DOHH2 (cell line): ENCODE results near the gene ITPRIPL2.

ENCODE experiments used
- H3F3A ChIP-seq: fragments of 200-600 bp; sonication (generic), shearing (Covaris generic); 2 replicates; pipeline ENCODE4 v1.6.0; 2016; ENCODE audit warnings: antibody characterized with exemption, mild to moderate bottlenecking; ENCODE audit not compliant: control insufficient read depth, insufficient read depth
- H3K27ac ChIP-seq: fragments of 200-600 bp; sonication (generic); 2 replicates; pipeline ENCODE4 v1.5.1; 2014; ENCODE audit warnings: low read depth, mild to moderate bottlenecking, low read length, moderate library complexity
- H3K27me3 ChIP-seq: fragments of 200-600 bp; sonication (generic); 2 replicates; pipeline ENCODE4 v1.6.1; 2014; ENCODE audit warnings: mild to moderate bottlenecking, low read length, mixed read lengths; ENCODE audit not compliant: control insufficient read depth
- H3K36me3 ChIP-seq: fragments of 200-600 bp; sonication (generic); 2 replicates; pipeline ENCODE4 v1.6.1; 2014; ENCODE audit warnings: mild to moderate bottlenecking, low read length, moderate library complexity, mixed read lengths; ENCODE audit not compliant: control insufficient read depth
- H3K4me1 ChIP-seq: fragments of 200-600 bp; sonication (generic); 2 replicates; pipeline ENCODE4 v1.6.1; 2014; ENCODE audit warnings: mild to moderate bottlenecking, low read length, mixed read lengths; ENCODE audit not compliant: control insufficient read depth
- H3K4me2 ChIP-seq: fragments of 200-600 bp; sonication (generic); 2 replicates; pipeline ENCODE4 v1.6.0; 2014; ENCODE audit warnings: mild to moderate bottlenecking, low read length, moderate library complexity
- H3K4me3 ChIP-seq: fragments of 200-600 bp; sonication (generic); 2 replicates; pipeline ENCODE4 v1.5.1; 2014; ENCODE audit warnings: mild to moderate bottlenecking, low read length, mixed read lengths
- H3K79me2 ChIP-seq: fragments of 200-600 bp; sonication (generic); 2 replicates; pipeline ENCODE4 v1.6.1; 2014; ENCODE audit warnings: mild to moderate bottlenecking, low read length, mixed read lengths; ENCODE audit not compliant: control insufficient read depth
- H3K9me2 ChIP-seq: fragments of 200-600 bp; sonication (generic); replicated peaks from 2 replicates; pipeline ENCODE4 v1.6.1; 2014; ENCODE audit warnings: mild to moderate bottlenecking, low read length, mixed read lengths; ENCODE audit not compliant: control insufficient read depth
- H3K9me3 ChIP-seq: fragments of 200-600 bp; sonication (generic); 2 replicates; pipeline ENCODE4 v1.6.1; 2014; ENCODE audit warnings: antibody characterized with exemption, low read length, mixed read lengths; ENCODE audit not compliant: control insufficient read depth, insufficient read depth
- H4K20me1 ChIP-seq: fragments of 200-600 bp; sonication (generic); 2 replicates; pipeline ENCODE4 v1.6.0; 2014; ENCODE audit warnings: low read depth, mild to moderate bottlenecking, antibody characterized with exemption, low read length, moderate library complexity; ENCODE audit not compliant: control insufficient read depth, insufficient read depth
- EZH2phosphoT487 ChIP-seq: fragments of 200-600 bp; sonication (generic); IDR thresholded peaks from 2 replicates; pipeline ENCODE4 v1.6.1; 2017; ENCODE audit warnings: borderline replicate concordance, mild to moderate bottlenecking, antibody characterized with exemption, low read length, moderate library complexity, mixed read lengths
- TF ChIP-seq, protein P1 (sequence below): fragments of 200-600 bp; sonication (generic); IDR thresholded peaks from one replicate; pipeline ENCODE4 v1.5.1; 2014; ENCODE audit warnings: antibody characterized with exemption, mild to moderate bottlenecking, low read depth, low read length; ENCODE audit not compliant: poor library complexity, severe bottlenecking

The ITPRIPL2 gene

DNA sequence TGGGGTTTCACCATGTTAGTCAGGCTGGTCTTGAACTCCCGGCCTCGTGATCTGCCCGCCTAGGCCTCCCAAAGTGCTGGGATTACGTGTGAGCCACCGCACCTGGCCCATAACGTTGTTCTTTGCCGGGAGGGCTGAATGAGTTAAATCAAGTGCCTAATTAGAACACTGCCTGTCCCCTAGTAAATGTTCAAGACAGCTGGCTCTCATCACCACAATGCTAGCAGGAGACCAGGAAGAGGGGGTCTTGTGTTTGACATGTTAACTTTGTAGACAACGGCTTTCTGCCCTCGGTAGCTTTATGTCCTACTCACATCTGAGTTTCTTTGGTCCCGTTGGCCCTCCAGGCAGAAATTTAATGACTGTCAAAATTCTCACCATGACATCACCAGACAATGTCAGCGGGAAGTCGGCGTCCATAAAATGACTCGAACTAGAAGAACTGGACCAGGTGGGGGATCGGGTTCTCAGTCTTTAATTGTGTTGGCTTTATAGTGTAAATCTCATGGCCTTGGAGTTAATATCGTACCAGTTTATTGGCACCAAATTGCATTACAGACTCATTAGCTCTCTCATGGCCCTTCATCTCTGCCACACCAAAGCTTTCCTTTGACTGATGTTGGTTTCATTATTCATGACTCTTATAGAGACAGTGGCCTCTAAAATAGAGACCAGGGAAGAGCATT, 11.4 kb upstream of the ITPRIPL2 start:
- no peaks in the 10 kb centered on the region for H3K27me3 ChIP-seq
- no peaks in the 10 kb centered on the region for H4K20me1 ChIP-seq
- H3F3A ChIP-seq, result no peaks in the 10 kb centered on the region
- no peak overlapping the region for H3K4me2 ChIP-seq
- H3K9me3 ChIP-seq, result peaks cover 6% of the 10 kb centered on the region; the same call in 1 of the 2 replicates
- TF ChIP-seq, protein P1, sequence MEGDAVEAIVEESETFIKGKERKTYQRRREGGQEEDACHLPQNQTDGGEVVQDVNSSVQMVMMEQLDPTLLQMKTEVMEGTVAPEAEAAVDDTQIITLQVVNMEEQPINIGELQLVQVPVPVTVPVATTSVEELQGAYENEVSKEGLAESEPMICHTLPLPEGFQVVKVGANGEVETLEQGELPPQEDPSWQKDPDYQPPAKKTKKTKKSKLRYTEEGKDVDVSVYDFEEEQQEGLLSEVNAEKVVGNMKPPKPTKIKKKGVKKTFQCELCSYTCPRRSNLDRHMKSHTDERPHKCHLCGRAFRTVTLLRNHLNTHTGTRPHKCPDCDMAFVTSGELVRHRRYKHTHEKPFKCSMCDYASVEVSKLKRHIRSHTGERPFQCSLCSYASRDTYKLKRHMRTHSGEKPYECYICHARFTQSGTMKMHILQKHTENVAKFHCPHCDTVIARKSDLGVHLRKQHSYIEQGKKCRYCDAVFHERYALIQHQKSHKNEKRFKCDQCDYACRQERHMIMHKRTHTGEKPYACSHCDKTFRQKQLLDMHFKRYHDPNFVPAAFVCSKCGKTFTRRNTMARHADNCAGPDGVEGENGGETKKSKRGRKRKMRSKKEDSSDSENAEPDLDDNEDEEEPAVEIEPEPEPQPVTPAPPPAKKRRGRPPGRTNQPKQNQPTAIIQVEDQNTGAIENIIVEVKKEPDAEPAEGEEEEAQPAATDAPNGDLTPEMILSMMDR, result no peak
- TF ChIP-seq EZH2phosphoT487, result no peak
- no peaks in the 10 kb centered on the region for H3K36me3 ChIP-seq
- no peaks in the 10 kb centered on the region for H3K79me2 ChIP-seq
- H3K27ac ChIP-seq, result no peak overlapping the region
- no peaks in the 10 kb centered on the region for H3K4me1 ChIP-seq
- no peak overlapping the region for H3K4me3 ChIP-seq
- H3K9me2 ChIP-seq, result no peaks in the 10 kb centered on the region

GRCh38 chr16:19104607-19105006, 9.2 kb upstream of the ITPRIPL2 start:
- no peaks in the 10 kb centered on the region for H3K4me1 ChIP-seq
- no peaks in the 10 kb centered on the region for H3K9me3 ChIP-seq
- H3K27me3 ChIP-seq, result no peaks in the 10 kb centered on the region
- no peak overlapping the region for H3K4me3 ChIP-seq
- H3K36me3 ChIP-seq, result no peaks in the 10 kb centered on the region
- H3K4me2 ChIP-seq, result no peak overlapping the region
- H3K79me2 ChIP-seq, result no peaks in the 10 kb centered on the region
- H3K9me2 ChIP-seq, result no peaks in the 10 kb centered on the region
- TF ChIP-seq EZH2phosphoT487, result no peak
- TF ChIP-seq, protein P1, result no peak
- no peak overlapping the region for H3K27ac ChIP-seq
- H3F3A ChIP-seq, result no peaks in the 10 kb centered on the region
- H4K20me1 ChIP-seq, result no peaks in the 10 kb centered on the region

GRCh38 chr16:19105131-19105530, 8.6 kb upstream of the ITPRIPL2 start:
- no peaks in the 10 kb centered on the region for H3F3A ChIP-seq
- H4K20me1 ChIP-seq, result no peaks in the 10 kb centered on the region
- no peak overlapping the region for H3K4me3 ChIP-seq
- H3K79me2 ChIP-seq, result no peaks in the 10 kb centered on the region
- no peaks in the 10 kb centered on the region for H3K36me3 ChIP-seq
- no peaks in the 10 kb centered on the region for H3K4me1 ChIP-seq
- H3K9me3 ChIP-seq, result no peaks in the 10 kb centered on the region
- H3K4me2 ChIP-seq, result no peak overlapping the region
- no peak for TF ChIP-seq EZH2phosphoT487
- TF ChIP-seq, protein P1, result no peak
- no peaks in the 10 kb centered on the region for H3K27me3 ChIP-seq
- no peaks in the 10 kb centered on the region for H3K9me2 ChIP-seq
- H3K27ac ChIP-seq, result no peak overlapping the region
